Activated naive CD8-positive, alpha-beta T cell treated with anti-CD3 and anti-CD28 coated beads, Interleukin-2, amount 10 ng/mL, durations not matched to agents 7 days and 5 days (primary cell): ENCODE measurements around the gene SDK2. TPM values are rescaled to one million over a fixed set of nuclear protein-coding genes. Genes with fewer than 3 reads are reported as not detected.

Experiments
- ATAC-seq: fragments of 150-1000 bp; cut with Tn5 transposase; one replicate; pipeline ENCODE4 v1.10.0; 2021; ENCODE audit warnings: low read depth, moderate library complexity
- POLR2A ChIA-PET: fragments of 350-600 bp; sonication (Branson Sonifier 250); formaldehyde crosslinking; loops from one replicate; lab custom pipeline; 2021; ENCODE audit warnings: antibody characterized with exemption; lab: Charles Lee
- DNase-seq: peaks from one replicate; pipeline ENCODE4 v3.0.0; 2021
- H3K27ac Mint-ChIP-seq: one replicate; pipeline ENCODE4 v1.8.0; 2022; ENCODE audit warnings: mild to moderate bottlenecking, mixed read lengths
- H3K27me3 Mint-ChIP-seq: one replicate; pipeline ENCODE4 v1.8.0; 2022; ENCODE audit warnings: mild to moderate bottlenecking, moderate library complexity, mixed read lengths
- H3K36me3 Mint-ChIP-seq: one replicate; pipeline ENCODE4 v1.8.0; 2021; ENCODE audit warnings: mild to moderate bottlenecking, mixed read lengths
- H3K4me1 Mint-ChIP-seq: one replicate; pipeline ENCODE4 v1.8.0; 2021; ENCODE audit warnings: mixed read lengths
- H3K4me3 Mint-ChIP-seq: one replicate; pipeline ENCODE4 v1.8.0; 2022; ENCODE audit warnings: mild to moderate bottlenecking, moderate library complexity, mixed read lengths
- H3K9me3 Mint-ChIP-seq: one replicate; pipeline ENCODE4 v1.8.0; 2021; ENCODE audit warnings: mixed read lengths
- total RNA-seq, 2 experiments: library from RNA; stranded (reverse); gene quantifications; one replicate each; pipeline ENCODE4 v1.2.3, GENCODE V29; 2021

Gene SDK2
- total RNA-seq, 2 experiments from 2014 or later, result 29.3 to 31.1 TPM

- POLR2A ChIA-PET, result interaction anchor here (0.8 to 1.7 kb wide), 6 partner anchors 14 to 129 kb away, joined by 3 to 6 read pairs (median 4); partner anchors contain the start of gene SDK2
- Mint-ChIP-seq H3K27me3 (no peaks in the 10 kb centered on the region), H3K27ac (peak overlapping the region; percentile 92), H3K9me3 (no peaks in the 10 kb centered on the region), H3K4me1 (peaks cover 66% of the 10 kb centered on the region), H3K36me3 (peaks cover 5% of the 10 kb centered on the region), H3K4me3 (peak overlapping the region; percentile 68)
- peak; percentile 56 for DNase-seq
- ATAC-seq, result no peak
Measured at GRCh38 chr17:73592501-73592961, 51.7 kb downstream of the SDK2 start.

- Mint-ChIP-seq H3K27me3 (no peaks in the 10 kb centered on the region), H3K4me1 (peaks cover 67% of the 10 kb centered on the region), H3K36me3 (peaks cover 5% of the 10 kb centered on the region), H3K27ac (peak overlapping the region; percentile 92), H3K9me3 (no peaks in the 10 kb centered on the region), H3K4me3 (peak overlapping the region; percentile 68)
- DNase-seq (peak; percentile 64), ATAC-seq (peak; percentile 25)
- POLR2A ChIA-PET, result interaction anchor here (1.1 to 1.7 kb wide), 4 partner anchors 13 to 54 kb away, joined by 3 to 6 read pairs (median 4); partner anchors contain the start of gene SDK2
Measured at GRCh38 chr17:73592079-73592415, 52.2 kb downstream of the SDK2 start.

GRCh38 chr17:73591296-73592078 is 52.8 kb downstream of the SDK2 start:
- Mint-ChIP-seq H3K27ac (peak overlapping the region; percentile 92), H3K4me1 (peaks cover 67% of the 10 kb centered on the region), H3K9me3 (no peaks in the 10 kb centered on the region), H3K4me3 (peak overlapping the region; percentile 68), H3K27me3 (no peaks in the 10 kb centered on the region), H3K36me3 (peaks cover 5% of the 10 kb centered on the region)
- ATAC-seq (peak; percentile 77), DNase-seq (peak; percentile 70)
- POLR2A ChIA-PET, result interaction anchor here (1.0 to 1.7 kb wide), 6 partner anchors 11 to 76 kb away, joined by 3 to 6 read pairs (median 4); partner anchors contain the start of gene SDK2

DNA sequence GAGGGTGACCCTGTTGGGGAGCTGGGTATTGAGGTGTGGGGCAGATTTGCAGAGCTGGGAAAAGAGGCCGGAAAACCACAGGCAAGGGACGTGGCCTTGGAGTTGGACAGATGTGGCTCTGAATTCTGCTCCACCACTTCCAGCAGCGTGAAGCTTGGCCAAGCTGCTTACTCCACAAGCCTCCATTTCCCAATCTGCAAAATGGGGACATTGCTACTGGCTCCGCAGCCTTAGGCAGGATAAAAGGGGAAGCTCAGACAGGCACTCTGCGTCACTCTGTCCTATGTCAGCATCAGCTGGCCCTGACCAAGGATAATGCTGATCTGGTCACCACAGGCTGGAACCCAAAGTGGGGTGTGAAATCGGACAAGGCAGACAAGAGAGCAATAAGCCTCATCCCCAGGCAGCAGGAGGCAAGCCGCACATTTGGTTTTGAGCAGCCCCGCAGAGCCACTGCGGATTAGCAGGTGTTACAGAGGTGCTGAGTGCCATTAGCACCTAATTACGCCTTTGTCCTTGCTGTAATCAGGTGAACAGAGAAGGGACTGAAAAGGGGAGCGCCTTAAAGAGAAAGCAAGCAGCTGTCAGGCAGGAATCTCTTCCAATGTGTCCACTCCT is 54.8 kb downstream of the SDK2 start:
- no peak for ATAC-seq
- DNase-seq, result no peak
- Mint-ChIP-seq H3K36me3 (peaks cover 5% of the 10 kb centered on the region), H3K27ac (peak overlapping the region; percentile 81), H3K4me1 (peaks cover 62% of the 10 kb centered on the region), H3K4me3 (no peak overlapping the region), H3K27me3 (no peaks in the 10 kb centered on the region), H3K9me3 (no peaks in the 10 kb centered on the region)
- POLR2A ChIA-PET, result interaction anchor here (1.3 kb wide), 1 partner anchor 11 kb away, joined by 5 read pairs; no protein-coding TSS in a partner anchor

GRCh38 chr17:73588891-73589290 is 55.4 kb downstream of the SDK2 start:
- DNase-seq (no peak), ATAC-seq (no peak)
- H3K4me1 Mint-ChIP-seq, result peaks cover 57% of the 10 kb centered on the region
- peak overlapping the region; percentile 81 for H3K27ac Mint-ChIP-seq
- POLR2A ChIA-PET, result interaction anchor here (0.5 to 1.3 kb wide), 2 partner anchors 11 to 139 kb away, joined by 3 to 5 read pairs; no protein-coding TSS in a partner anchor
- no peak overlapping the region for H3K4me3 Mint-ChIP-seq
- no peaks in the 10 kb centered on the region for H3K27me3 Mint-ChIP-seq
- no peaks in the 10 kb centered on the region for H3K9me3 Mint-ChIP-seq
- H3K36me3 Mint-ChIP-seq, result peaks cover 5% of the 10 kb centered on the region

DNA sequence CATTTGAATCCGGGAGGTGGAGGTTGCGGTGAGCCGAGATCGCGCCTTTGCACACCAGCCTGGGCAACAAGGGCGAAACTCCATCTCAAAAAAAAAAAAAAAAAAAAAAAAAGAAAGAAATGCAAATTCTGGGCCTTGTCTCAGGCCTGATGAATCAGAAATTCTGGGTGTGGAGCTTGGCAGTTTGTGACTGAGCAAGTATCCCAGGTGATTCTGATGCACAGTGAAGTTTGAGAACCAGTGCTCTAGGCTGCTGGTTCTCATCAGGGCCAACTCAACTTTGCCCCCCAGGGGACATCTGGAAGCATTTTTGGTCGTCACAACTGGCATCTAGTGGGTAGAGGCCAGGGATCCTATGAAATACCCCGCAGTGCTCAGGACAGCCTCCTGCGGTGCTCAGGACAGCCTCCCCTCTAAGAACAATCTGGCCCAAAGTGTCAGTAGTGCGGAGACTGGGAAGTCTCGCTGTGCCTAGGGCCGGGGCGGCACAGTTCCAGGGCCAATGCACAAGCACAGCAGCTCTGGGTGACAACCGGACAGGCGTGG is 55.9 kb downstream of the SDK2 start:
- Mint-ChIP-seq H3K27me3 (no peaks in the 10 kb centered on the region), H3K9me3 (no peaks in the 10 kb centered on the region), H3K4me3 (no peak overlapping the region), H3K36me3 (peaks cover 5% of the 10 kb centered on the region), H3K27ac (no peak overlapping the region), H3K4me1 (peaks cover 53% of the 10 kb centered on the region)
- no peak for DNase-seq
- ATAC-seq, result no peak
- POLR2A ChIA-PET, result interaction anchor here (0.5 to 1.3 kb wide), 2 partner anchors 10 to 139 kb away, joined by 3 to 5 read pairs; no protein-coding TSS in a partner anchor

DNA sequence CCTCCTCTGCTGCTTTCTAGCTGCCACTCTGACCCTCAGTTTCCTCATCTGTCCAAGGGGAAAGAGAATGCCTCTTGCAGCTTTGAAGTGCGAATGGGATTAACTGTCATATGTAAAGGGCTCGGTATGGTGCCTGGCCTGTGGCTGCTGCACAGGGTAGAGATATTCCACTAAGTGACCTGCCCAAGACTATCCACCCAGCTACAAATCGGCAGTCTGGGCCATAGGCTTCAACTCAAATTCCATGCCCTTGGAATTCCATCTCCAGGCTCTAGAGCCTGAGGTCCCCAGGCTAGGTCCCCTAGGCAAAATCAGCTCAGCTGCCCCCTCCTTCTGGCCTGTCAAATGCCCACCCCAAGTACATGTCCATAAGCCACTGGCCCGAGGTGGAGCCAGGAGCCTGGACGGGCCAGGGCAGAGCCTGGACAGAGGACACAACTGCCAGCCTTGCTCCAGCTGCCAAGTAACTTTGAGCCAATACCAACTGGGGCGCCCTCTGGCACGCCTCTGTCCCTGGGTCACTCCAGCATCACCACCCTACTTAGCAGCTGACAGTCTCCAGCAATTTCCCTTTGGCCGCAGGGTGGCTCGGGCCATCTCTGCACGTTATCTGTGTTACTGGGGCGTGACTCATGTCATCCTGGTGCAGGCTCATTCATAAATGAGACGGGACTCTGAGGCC is 57.2 kb downstream of the SDK2 start:
- no peak overlapping the region for H3K4me3 Mint-ChIP-seq
- H3K36me3 Mint-ChIP-seq, result peaks cover 5% of the 10 kb centered on the region
- DNase-seq, result no peak
- no peaks in the 10 kb centered on the region for H3K27me3 Mint-ChIP-seq
- H3K27ac Mint-ChIP-seq, result no peak overlapping the region
- ATAC-seq, result no peak
- peaks cover 40% of the 10 kb centered on the region for H3K4me1 Mint-ChIP-seq
- no peaks in the 10 kb centered on the region for H3K9me3 Mint-ChIP-seq
- POLR2A ChIA-PET, result no interaction called here

- H3K4me1 Mint-ChIP-seq, result peaks cover 36% of the 10 kb centered on the region
- POLR2A ChIA-PET, result no interaction called here
- H3K27ac Mint-ChIP-seq, result no peak overlapping the region
- no peak for ATAC-seq
- no peak overlapping the region for H3K4me3 Mint-ChIP-seq
- H3K9me3 Mint-ChIP-seq, result no peaks in the 10 kb centered on the region
- H3K27me3 Mint-ChIP-seq, result peaks cover 2% of the 10 kb centered on the region
- peaks cover 5% of the 10 kb centered on the region for H3K36me3 Mint-ChIP-seq
- no peak for DNase-seq
Measured at GRCh38 chr17:73586275-73586832, 57.9 kb downstream of the SDK2 start.

DNA sequence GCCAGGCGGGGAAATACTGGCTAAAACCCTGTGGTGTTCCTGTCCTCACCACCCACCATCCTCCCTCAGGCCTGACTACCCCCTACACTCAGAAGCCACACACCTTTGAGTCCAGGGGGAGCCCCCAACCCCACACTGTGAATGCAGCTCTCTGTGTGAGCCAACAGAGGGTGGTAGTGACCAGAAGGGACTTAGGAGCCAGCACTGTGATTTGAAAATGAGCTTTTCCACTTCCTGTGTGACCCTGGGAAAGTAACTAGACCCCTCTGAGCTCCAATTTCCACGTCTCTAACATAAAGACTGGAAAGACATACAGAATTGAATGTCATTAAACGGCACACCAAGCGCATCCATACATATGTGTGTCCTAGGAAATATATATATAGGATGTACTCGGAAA is 58.7 kb downstream of the SDK2 start:
- DNase-seq, result no peak
- no peak overlapping the region for H3K27ac Mint-ChIP-seq
- ATAC-seq, result no peak

GRCh38 chr17:73584987-73585386 is 59.3 kb downstream of the SDK2 start:
- no peak for ATAC-seq
- POLR2A ChIA-PET, result no interaction called here
- Mint-ChIP-seq H3K27ac (no peak overlapping the region), H3K27me3 (peaks cover 2% of the 10 kb centered on the region), H3K9me3 (no peaks in the 10 kb centered on the region), H3K36me3 (peaks cover 8% of the 10 kb centered on the region), H3K4me3 (no peak overlapping the region), H3K4me1 (peaks cover 25% of the 10 kb centered on the region)
- DNase-seq, result no peak

More for the DNA sequence above, 58.7 kb downstream of the SDK2 start:
- Mint-ChIP-seq H3K9me3 (no peaks in the 10 kb centered on the region), H3K36me3 (peaks cover 5% of the 10 kb centered on the region), H3K4me1 (peaks cover 31% of the 10 kb centered on the region), H3K27me3 (peaks cover 2% of the 10 kb centered on the region), H3K4me3 (no peak overlapping the region)
- POLR2A ChIA-PET, result no interaction called here

DNA sequence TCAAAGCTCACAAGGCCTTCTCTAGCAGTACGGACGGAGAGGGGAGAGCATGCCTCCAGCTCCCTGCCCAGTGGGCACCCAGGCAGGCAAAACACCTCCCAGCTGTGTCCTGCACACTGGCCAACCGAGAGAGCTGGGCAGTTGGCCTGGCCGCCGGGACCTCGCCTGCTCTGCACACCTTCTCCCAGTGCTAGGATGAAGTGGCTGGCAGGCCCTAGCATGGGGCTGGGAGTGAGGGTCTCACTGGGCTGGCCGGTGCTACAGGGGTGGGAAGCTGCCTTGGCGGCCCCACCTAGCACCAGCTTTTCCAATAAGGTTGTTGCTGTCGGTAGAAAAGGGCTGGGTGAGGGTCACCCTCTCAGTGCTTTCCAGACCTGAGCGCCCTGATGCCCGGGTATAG is 60.2 kb downstream of the SDK2 start:
- no peak for DNase-seq
- peaks cover 17% of the 10 kb centered on the region for H3K4me1 Mint-ChIP-seq
- no peak overlapping the region for H3K4me3 Mint-ChIP-seq
- peaks cover 2% of the 10 kb centered on the region for H3K27me3 Mint-ChIP-seq
- H3K27ac Mint-ChIP-seq, result no peak overlapping the region
- POLR2A ChIA-PET, result interaction anchor here (1.0 kb wide), 1 partner anchor 17 kb away, joined by 3 read pairs; no protein-coding TSS in a partner anchor
- no peak for ATAC-seq
- no peaks in the 10 kb centered on the region for H3K9me3 Mint-ChIP-seq
- H3K36me3 Mint-ChIP-seq, result peaks cover 3% of the 10 kb centered on the region

DNA sequence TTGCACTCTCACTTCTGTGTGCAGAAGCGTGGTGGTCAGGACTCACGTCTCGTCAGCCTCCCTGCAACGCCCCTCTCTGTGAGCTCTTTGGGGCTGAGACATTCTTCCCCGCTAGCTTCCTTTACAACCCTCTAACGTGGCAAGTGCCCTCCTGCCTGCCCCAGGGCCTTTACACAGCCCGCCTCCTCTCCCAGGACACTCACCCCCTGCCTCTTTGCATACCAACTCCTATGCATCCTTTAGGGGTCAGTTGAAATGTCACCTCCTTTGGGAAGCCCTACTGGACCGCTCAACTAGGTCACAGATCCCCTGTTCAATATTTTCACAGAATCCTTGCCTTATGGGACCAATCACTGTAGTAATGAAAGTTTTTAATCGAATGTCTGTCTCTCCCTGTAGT is 61.4 kb downstream of the SDK2 start:
- H3K36me3 Mint-ChIP-seq, result peaks cover 3% of the 10 kb centered on the region
- DNase-seq (no peak), ATAC-seq (no peak)
- H3K27me3 Mint-ChIP-seq, result peaks cover 2% of the 10 kb centered on the region
- POLR2A ChIA-PET, result no interaction called here
- no peaks in the 10 kb centered on the region for H3K9me3 Mint-ChIP-seq
- H3K4me1 Mint-ChIP-seq, result peaks cover 14% of the 10 kb centered on the region
- no peak overlapping the region for H3K4me3 Mint-ChIP-seq
- H3K27ac Mint-ChIP-seq, result no peak overlapping the region
